Activated CD4-positive, alpha-beta T cell treated with anti-CD3 and anti-CD28 coated beads, Interleukin-2, amount 50 U/mL, for 4 hours (primary cell): ENCODE measurements around the gene SELENOV.

Experiments
- DNase-seq, 2 experiments: peaks; one replicate each; pipeline ENCODE4 v3.0.0-alpha.2; 2020

SELENOV gene

DNA sequence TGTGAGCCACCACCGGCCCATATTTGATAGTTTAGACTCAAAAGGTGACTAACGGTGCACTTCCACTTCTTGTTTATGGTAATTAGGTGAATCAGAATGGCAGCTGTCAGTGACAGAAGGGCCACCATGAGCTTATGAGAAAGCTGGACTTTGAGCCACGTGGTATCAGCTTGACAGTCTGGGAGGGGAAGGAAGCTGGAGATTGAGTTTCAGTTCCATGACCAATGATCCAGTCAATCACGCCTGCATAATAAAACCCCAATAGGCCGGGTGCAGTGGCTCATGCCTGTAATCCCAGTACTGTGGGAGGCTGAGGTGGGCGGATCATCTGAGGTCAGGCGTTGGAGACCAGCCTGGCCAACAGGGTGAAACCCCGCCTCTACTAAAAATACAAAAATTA lies 9.6 kb downstream of the SELENOV start:
- DNase-seq = no peak

DNA sequence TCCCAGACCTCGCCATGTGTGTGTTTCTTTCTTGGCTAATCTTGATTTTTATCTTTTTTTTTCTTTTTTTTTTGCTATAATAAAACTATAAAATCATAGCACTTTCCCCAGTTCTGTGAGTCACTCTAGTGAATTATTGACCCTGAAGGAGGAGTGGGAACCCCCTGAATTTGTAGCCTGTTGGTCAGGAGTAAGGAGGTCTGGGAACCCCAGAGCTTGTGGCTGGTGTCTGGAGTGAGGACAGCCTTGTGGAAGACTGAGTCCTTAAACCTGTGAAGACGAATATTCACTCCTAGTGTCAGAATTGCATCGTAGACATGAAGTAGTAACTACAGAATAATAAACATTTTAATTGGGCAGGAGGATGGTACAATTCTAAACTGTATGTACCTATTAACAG lies 10.3 kb downstream of the SELENOV start:
- DNase-seq = no peak

DNA sequence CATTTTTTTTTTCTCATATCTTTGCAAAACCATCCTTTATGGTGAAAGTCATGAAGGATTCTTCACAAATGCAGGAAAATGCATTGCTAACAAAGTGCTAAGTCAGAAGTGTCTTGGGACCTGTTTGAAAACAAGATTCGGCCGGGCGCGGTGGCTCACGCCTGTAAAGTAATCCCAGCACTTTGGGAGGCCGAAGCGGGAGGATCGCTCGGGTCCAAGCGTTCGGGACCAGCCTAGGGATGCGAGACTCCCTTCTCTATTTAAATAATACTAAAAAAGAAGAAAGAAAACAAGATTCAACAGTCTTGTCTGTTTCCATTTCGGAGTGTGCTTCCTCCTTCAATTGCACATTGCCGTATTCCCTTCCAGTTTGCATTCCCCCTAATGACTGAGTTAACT lies 16.9 kb downstream of the SELENOV start:
- no peak for DNase-seq

DNA sequence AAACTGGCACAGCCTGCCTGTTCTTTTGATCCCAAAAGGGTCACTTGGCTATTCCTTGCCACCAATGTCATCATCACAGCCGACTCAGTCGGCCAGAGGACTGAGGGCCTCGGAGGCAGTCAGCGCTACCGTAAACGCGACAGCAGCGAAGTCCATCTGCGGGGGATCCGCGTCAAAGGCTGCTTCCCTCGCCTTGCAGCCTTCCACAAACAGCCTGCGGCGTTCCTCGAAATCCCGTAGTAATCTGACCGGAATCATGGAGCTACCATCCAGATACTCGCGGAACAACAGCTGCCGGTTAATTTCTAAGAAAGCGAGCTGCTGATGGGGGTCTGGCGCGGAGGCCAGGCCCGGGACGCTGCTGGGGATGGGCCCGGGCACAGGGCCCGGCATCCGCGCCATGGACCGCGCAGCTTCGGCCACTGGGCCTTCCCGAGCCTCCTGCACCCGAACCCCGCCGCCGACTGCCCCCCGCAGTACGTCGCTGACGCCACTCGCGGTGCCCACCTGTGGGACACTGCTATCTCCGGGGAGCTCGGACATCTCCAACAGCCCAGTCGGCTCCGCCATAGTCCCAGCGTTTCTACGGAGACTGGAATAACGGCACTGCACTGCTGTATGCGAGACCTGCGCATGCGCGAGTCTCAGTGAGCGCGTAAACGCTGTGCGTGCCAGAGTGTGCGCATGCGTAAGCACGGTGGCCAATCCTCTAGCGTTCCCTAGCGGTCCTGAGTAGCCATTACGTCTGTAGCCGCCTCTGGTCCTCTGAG lies 17.5 kb downstream of the SELENOV start, which contains the start of gene EID2B:
TSS of gene EID2B (minus strand) at position 620 of the 770 bp plus-strand sequence. CDS start at position 570, 50 bp downstream.
- peak; percentile 87 to 91 for DNase-seq

DNA sequence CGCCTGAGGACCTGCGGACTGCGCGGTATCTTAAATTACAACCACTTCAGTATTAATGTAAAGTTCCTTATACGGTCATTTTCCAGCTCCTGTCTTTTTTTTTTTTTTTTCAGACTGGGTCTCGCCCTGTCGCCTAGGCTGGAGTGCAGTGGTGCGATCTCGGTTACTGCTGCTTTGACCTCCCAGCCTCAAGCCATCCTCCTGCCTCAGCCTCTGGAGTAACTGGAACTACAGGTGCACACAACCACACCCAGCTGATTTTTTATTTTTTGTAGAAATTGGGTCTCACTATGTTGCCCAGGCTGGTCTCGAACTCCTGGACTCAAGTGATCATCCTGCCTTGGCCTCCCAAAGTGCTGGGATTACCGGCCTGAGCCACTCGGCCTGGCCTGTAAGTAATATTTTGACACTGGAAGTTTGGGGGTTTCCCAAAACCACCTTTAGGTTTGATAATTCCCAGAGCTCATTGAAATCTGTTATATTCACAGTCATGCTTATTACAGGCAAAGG lies 18.1 kb downstream of the SELENOV start:
- no peak for DNase-seq

DNA sequence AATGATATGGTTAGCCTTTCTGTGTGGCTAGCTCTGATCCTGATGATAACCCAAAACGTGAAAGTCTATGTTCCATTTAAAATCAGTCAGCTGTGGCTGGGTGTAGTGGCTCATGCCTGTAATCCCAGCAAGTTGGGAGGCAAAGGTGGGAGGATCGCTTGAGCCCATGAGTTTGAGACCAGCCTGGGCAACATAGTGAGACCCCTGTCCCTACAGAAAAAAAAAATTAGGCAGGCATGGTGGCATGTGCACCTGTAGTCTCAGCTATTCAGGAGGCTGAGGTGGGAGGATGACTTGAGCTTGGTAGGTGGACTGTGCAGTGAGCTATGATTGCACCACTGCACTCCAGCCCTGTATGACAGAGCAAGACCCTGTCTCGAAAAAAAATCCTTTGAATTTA lies 18.9 kb downstream of the SELENOV start:
- no peak for DNase-seq

DNA sequence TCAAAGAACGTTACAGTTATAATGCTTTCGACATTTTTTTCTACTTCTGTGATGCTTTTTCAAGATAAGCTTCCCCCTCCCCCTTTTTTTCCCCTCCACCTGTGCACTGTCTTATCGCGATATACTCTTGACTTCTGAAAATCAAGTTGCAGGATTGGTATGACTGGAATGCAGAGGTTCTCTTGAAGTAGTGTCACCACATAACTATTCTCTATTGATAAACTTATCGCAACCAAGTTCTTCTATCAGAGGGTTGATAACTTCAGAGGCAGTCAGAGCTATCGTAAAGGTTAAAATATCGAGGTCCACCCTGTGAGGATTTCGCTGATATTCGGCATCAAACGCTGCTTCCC lies 24.2 kb downstream of the SELENOV start:
- no peak for DNase-seq

DNA sequence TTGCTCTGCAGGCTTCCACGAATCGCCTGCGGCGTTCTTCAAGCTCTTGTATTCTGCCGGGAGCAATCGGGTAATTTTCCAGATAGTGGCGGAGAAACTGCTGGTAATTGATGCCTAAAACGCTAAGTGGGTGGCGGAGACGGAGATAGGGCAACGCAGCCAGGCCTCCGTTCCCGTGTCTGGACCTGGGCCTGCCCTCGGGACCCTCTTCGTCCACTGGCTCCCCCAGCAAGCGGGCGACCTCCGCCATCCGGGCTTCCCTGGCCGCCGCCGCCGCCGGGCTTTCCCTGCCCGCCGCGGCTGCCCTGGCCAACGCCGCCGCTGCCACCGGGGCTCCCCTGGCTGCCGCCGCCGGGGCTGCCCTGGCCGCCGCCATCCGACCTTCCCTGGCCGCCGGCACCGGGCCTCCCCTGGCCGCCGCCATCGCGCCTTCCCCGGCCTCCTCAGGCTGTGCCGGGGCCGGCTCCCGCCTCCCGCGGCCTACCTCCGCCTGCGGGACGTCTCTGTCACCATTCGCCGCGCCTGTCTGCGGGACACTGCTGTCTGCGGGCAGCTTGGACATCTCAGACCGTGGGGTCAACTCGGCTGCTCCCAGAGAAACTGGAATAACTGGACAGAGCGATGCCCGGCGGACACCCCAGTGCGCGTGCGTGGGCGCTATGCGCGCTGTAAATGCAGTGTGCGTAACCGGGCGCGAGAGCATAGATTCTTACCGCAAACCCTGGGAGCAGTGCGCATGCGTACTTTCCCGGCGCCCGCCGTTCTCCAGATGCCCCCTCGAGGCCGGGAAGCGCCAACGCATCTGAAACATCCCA lies 24.8 kb downstream of the SELENOV start, which contains the start of gene EID2:
TSS of gene EID2 (minus strand) at position 644 of the 815 bp plus-strand sequence. CDS start at position 562, 82 bp downstream.
- DNase-seq = peak; percentile 91 to 93

DNA sequence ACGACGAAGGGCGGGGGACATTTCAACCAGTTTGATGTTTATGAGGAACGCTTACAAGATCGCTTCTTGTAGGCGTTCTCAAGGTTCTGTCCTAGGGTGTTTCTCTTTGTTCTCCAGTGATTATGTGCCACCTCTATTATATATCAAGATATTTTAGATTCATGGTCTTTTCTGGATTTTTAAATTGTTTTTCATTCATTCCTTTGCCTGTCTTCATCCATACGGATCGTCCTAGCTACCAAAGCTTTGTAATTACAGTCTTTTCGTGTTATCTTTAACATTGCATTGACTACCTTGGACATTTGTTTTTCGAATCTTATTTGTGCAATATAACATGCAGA lies 25.4 kb downstream of the SELENOV start:
- DNase-seq = no peak

DNA sequence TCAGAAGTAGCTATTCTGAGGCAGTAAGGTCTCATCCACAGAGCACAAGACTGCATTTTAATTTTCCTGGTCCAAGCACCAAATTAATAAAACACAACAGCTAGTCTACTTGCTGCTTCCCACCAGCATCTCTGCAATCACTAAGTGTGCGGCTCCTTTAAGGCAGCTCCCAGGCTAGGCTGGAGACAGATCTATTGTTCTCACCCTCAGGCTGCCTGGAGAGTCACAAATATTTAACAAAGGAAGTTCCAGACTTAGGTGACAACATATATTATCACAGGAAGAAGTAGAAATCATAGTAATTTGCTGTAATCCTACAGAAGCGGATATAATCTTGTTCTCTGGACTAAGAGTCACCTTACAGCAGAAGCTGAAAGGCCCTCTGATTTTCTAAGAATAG lies 27.3 kb downstream of the SELENOV start:
- no peak for DNase-seq

DNA sequence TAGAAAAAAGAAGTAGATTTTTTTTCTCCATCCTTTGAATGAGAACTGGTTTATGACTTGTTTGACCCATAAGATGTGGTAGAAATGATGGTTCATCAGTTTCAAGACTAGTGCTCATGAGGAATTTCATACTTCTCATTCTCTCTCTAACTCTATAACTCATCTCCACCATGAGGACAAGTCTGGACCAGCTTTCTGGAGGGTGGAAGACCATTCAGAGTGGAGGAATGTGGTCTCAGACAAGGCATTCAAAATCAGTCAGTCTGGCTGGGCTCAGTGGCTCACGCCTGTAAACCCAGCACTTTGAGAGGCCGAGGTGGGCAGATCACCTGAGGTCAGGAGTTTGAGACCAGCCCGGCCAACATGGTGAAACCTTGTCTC lies 28.5 kb downstream of the SELENOV start:
- DNase-seq = no peak

DNA sequence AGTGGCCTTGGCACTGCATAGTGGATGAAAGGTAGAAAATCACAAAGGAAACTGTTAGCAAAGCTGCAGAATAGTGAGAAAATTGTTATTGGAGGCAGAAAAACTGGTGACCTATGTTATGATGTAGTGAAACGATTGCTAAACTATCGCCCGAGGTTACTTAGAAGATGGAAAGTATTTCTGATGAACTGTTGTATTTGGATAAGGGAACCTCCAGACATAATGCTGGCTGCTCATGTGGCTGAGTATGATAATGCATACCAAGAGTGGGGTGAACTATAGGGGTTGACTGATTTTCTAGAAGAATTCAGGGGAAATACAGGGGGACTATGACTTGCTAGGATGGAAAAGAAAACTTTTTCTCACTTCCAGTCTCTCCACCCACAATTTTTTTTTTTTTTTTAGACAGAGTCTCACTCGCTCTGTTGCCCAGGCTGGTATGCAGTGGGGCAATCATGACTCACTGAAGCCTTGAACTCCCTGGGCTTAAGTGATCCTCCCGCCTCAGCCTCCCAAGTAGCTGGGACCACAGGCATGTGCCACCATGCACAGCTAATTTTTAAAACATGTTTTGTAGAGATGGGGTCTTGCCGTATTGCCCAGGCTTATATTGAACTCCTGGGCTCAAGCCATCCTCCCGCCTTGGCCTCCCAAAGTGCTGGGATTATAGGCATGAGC lies 29.4 kb downstream of the SELENOV start:
- no peak for DNase-seq

DNA sequence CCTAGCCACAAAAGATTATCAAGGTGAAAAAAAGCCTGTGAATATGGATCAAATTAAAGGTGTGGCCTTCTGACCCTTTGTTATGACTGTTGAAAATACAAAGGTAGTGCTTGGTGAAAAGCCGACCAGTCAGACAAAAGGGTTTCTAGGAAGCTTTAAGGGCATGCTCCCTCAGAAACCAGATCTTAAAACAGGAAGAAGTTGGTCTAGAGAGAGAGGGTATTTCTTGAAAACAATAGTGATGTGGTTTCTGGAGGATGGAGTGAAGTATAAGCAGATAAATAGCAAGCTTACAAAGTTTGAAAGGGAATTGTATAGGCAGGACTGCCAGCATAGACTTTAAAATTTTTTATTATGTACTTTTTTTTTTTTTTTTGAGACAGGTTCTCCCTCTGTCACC lies 30.0 kb downstream of the SELENOV start:
- no peak for DNase-seq

DNA sequence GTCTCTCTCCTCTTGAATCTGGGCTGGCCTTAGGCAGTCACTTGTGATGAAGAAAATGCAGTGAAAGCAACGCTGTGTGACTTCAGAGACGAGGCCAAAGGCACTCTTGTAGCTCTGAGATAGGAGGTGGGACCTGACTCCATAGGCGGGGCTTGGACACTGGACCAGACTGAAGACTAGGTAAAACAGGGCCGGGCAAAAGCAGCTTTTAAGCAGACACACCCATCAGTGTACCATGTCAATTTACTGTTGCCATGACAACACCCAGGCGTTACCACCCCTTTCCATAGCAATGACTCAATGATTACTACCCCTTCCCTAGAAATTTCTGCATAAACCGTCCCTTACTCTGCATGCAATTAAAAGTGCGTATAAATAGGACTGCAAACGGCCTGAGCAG lies 31.7 kb downstream of the SELENOV start:
- no peak for DNase-seq

DNA sequence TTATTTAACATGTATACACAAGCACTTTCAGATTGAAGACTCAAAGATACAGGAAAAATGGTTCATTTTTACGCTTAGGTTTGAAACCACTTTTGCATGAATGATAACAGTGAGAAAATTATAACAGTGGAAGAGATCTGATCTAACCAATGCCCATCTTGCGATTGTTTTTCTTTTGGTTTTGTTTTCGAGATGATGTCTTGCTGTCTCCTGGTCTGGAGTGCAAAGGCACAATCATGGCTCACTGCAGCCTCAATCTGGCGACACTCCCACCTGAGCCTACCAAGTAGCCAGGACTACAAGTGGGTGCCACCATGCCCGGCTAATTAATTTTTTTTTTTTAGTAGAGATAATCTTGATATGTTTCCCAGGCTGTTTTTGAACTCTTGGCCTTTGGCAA lies 35.3 kb downstream of the SELENOV start:
- no peak for DNase-seq

DNA sequence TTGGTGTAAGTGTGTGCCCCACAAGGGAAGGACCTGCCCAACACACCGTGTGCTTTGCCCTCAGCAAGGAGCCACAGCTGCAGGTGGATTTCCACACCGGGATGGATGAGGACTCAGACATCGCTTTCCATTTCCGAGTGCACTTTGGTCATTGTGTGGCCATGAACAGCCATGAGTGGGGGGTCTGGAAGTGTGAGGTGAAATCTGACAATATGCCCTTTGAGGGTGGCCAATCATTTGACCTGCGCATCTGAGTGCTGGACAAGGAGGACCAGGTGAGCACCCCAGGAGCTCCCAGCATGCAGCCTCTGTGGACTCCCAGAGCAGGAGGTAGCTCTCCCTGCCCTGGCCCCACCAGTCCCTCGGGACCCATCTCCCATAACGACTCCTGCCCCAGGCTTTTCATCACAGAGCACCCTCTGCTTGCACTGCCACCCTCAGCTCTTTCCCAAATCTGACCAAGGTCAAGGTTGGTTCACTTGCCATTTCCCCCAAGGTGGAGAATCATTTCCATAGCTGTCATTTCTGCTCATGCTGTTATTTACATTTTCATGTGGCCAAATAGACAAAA lies 38.2 kb downstream of the SELENOV start:
- no peak for DNase-seq

DNA sequence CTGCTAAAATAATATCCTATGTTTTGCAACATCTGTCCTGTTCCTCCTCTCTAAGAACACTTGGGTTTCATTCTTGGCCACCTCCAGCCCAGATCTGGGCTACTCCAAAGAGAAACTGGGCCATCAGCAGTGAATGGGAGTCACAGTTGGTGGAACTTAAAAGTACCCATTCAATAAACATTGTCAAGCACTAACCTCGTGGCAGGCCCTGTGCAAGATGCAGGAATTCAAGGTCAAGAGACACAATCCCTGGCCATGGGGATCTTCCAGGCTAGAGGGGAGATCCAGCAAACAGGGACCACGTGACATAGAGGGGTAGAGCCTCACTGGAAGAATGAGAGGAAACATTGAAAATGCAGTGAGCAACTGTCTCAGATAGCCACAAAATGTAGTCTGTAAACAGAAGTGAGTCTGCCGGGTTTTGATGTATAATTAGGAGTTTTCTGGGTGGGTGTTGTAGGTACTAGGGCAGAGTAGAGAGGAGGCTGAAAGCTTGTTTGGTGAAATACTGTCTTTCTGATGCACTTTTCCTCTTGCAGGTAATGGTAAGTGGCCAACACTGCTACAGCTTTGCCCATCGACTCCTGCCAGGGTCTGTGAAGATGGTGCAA lies 39.9 kb downstream of the SELENOV start:
- no peak for DNase-seq

DNA sequence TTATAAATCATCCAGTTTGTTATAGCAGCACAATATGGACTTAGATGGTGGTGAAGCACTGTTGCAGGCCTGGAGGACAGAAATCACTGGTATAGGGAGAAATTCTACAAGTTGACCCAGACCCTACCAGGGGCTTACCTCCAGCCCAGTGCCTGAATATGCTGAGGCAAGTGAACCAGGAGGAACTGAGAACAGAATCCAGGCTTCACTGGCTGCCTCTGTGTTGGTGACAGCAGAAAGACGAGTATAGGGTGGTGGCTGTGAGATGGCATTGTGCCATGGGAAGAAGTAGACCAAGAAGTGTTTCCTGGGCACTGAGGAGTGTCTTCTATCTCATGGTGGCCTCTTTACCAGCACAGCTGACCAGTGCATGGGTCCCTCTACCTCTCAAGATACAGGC lies 40.9 kb downstream of the SELENOV start:
- DNase-seq = no peak

DNA sequence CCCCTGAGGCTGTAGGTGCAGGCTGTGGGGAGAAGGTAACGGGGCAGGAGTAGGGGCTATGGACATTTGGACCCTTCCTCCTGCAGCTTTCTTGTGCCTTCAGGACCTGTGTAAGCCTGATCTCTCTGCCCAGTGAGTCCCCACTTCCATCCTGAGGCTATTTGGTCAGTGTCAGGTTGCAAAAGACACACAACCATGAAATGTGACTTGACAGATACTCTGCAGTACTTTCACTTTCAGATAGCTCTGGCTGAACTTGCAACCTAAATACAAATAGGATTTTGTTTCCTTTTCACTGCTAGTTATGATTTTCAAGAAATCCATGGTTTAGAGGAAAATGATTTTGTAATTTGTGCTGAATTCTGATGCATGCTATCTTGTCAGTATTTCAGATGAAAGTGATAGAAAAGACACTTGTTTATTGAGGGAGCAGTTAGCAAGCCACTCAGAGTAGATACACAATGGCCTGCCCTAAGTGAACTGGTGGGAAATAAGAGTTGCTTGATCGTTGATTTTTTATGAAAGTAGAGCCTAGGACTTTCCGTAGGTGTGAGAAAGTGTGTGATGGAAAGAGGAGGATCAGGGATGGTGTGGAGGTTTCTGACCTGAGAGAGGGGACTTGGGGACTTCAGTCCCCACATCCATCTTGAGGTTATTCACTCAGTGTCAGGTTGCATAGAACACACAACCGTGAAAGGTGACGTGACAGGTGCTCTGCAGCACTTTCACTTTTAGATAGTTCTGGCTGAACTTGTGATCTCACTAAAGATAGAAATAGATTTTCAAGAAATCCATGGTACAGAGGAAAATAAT lies 43.1 kb downstream of the SELENOV start:
- peak; percentile 15 to 29 for DNase-seq

DNA sequence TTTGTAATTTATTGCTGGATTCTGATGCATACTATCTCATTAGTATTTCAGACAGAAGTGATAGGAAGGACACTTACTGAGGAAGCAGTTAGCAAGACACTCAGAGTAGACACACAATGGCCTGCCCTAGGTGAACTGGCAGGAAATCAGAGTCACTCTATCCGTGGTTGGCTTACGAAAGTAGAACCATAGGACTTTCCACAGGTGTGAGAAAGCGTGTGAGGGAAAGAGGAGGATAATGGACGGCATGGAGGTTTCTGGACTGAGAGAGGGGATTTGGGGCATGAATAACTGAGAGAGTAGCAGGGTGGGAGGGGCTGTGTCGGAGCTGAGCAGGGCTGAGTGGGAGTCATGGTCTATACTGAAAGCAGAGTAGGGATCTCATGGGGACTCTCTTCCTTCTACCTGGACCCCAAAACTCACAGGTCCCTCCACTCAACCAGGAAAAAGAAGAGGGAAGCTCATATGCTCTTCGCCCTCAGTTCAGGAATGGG lies 43.7 kb downstream of the SELENOV start:
- DNase-seq = peak in 1 of 2 experiments; percentile 14

DNA sequence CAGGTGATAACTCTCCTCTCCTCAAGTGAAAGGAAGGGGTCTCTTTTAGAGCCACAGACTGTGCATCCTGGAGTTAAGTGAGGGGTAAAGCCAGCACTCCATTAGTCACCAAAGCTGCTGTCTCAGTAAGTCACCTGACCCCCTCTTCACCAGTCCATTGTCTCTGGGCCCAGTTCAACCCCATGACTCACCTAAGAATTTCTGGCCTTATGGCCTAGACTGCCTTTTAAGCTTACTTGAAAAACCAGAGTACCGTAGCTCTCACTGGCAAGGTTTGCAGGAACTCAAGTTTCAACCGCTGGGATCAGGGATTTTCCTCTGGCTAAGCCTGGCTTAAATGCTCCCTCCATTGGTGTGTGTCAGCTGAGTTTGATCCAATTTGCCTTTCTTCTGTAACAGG lies 48.5 kb downstream of the SELENOV start:
- no peak for DNase-seq

DNA sequence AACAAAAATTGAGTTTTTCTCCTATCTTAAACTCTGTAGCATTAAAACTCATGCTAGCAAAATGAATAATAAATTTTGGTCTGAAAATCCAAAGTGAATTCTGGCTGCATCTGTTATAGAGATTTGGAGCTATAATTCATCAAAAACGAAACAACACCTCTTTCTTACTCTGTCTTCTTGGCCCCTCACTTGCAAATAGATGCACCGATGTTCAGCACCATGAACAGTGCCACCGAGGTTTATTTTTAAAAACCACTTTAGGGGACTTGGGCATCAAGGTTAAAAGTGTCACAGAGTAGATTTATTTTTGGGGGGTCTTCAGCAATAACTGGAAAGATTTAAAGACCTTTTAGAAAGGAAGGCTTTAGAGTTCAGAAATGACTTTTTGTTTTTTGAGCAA lies 51.1 kb downstream of the SELENOV start:
- DNase-seq = no peak
